Amniotic epithelial cell (primary cell): ENCODE measurements around the gene ZNF892.
"Not testable (repeated sequence)": the region's sequence is repeated elsewhere in the genome, so short reads cannot be mapped to it uniquely, and the experiment has no call there.

ENCODE experiments used
- DNase-seq: peaks from one replicate; pipeline ENCODE4 v3.0.0-alpha.2; 2010; ENCODE audit warnings: low read depth

The ZNF892 gene

GRCh38 chr2:95207111-95207961 is at the start of gene ZNF892:
TSS of gene ZNF892 (plus strand) at chr2:95207521. CDS start at chr2:95207816, 295 bp downstream.
- DNase-seq: peak; percentile 86

GRCh38 chr2:95158441-95158840 is 48.9 kb upstream of the ZNF892 start:
- DNase-seq: no peak

- peak; percentile 53 for DNase-seq
Observed at GRCh38 chr2:95158891-95159619, 48.3 kb upstream of the ZNF892 start.

- DNase-seq: peak; percentile 65
Observed at GRCh38 chr2:95159690-95160449, 47.5 kb upstream of the ZNF892 start, which contains the start of gene ZNF514. TSS of gene ZNF514 (minus strand) at chr2:95159848. CDS start at chr2:95153253, 6,595 bp downstream.

DNA sequence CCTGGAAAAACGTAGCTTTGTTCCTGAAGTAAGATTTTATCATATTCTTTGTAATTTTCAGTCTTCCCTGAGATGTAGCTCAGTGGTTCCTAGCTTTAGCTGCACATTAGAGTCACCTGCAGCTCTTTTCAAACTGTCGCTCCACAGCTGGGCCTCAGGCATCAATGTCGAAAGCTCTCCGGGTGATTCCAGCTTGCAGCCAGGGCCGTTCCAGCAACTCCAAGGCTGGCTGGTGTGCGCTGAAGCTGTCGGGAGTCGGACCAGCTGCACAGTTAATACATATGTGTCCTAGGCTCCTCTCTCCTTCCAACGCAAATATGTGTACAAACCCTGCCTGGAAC is 42.3 kb upstream of the ZNF892 start:
- no peak for DNase-seq

DNA sequence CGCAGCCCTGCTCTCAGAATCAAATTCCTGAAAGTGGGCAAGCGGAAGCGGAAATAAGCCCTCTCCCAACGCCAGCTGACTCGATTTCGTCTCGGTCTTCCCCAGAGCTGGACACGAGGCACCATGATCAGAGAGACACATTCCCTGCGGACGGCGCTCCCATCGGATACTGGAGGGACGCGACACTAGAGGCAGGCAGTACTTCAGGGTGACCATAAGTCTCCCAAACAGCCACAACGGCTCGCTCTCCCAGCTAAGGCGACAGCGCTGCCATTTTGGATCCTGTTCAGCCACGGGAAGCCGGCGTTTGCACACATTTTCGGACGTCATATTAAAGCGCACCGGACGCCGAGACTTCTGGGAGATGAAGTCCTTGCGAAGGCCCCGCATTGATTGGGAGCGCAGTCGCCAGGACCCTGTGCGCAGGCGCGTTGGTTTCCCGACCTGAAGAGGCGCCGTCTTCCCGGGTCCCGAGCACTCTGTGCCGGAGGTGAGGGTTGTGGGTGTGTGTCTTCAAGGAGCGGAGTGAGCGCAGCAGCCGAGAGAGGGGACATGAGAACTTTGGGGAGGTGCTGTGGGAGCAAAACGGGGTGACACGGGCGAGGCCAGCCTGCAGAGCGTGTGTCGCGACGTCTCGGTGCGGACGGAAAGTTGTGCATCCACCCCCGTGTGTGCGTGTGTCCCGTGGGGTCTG is 41.8 kb upstream of the ZNF892 start, which contains the start of gene ZNF2:
TSS of gene ZNF2 (plus strand) at position 439 of the 694 bp plus-strand sequence. CDS start 10,418 bp downstream, outside the sequence.
- peak; percentile 96 for DNase-seq

- no peak for DNase-seq
Observed at GRCh38 chr2:95166065-95166763, 41.1 kb upstream of the ZNF892 start.

DNA sequence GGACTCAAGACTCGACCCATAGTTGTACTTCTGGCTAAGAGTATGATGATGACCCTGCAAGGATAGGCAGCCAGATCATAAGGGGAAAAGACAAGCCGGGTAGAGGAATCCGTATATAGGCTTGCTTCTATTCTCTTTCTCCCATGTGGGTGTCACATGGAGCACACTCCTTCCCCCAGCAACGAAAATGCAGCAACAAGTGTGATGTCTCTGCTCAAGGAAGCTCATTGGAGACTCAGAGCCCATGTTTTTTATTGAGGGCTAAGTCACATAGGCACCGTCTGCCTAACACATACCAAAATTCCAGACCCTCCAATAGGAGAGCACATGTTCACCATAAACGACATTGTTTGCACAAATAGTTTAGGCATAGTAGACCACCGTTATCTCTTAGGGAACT is 35.4 kb upstream of the ZNF892 start:
- no peak for DNase-seq

- no peak for DNase-seq
Observed at GRCh38 chr2:95174031-95174542, 33.2 kb upstream of the ZNF892 start.

GRCh38 chr2:95179451-95179850 is 27.9 kb upstream of the ZNF892 start:
- no peak for DNase-seq

DNA sequence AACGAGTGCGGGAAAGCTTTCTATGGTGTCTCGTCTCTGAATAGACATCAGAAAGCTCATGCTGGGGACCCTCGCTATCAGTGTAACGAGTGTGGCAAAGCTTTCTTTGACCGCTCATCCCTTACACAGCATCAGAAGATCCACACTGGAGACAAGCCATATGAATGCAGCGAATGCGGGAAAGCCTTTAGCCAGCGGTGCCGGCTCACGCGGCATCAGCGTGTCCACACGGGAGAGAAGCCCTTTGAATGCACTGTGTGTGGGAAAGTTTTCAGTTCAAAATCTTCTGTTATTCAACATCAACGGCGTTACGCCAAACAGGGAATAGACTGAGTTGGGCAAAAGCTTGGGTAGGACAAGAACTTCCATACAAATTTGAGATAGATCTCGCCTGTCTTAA is 25.5 kb upstream of the ZNF892 start:
- no peak for DNase-seq

- DNase-seq: no peak
Observed at GRCh38 chr2:95185197-95185596, 22.1 kb upstream of the ZNF892 start.

- peak; percentile 7 for DNase-seq
Observed at GRCh38 chr2:95185973-95186372, 21.3 kb upstream of the ZNF892 start.

- DNase-seq: not testable (repeated sequence)
Observed at GRCh38 chr2:95192956-95193355, 14.4 kb upstream of the ZNF892 start.

DNA sequence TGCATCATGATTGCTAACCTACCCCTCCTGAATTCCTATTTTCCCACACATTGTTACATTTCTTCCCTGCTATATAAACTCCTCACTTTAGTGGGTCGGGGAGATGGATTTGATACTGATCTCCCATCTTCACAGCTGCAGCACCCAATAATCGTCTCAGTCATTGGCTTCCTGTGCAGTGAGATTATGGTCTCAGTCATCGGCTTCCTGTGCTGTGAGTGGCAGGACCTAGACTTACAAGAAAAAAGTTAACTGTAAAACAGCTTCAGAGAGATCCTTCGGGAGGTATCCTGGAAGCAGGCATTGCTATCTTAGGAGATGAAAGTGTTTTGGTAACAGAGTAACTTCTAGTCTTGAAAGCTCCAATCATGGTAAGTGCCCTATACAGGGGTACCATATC is 3.4 kb upstream of the ZNF892 start:
- DNase-seq: no peak

DNA sequence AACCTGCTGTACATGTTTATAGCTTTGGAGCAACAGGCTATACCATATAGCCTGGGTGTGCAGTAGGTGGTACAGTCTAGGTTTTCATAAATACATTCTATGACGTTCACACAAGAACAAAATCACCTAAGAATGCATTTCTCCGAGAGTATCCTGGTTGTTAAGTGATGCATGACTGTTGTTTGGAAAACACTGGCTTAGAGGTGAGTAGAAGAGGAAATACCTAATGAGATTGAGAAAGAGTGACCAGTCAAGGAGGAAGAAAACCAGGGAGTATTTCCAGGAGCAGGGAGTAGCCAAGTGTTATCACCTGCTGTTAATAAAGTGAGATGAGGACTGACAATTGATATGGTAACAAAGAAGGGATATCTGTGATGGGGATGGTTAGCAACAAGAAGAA is 2.9 kb upstream of the ZNF892 start:
- no peak for DNase-seq

GRCh38 chr2:95206096-95206495 is 1.2 kb upstream of the ZNF892 start:
- no peak for DNase-seq

DNA sequence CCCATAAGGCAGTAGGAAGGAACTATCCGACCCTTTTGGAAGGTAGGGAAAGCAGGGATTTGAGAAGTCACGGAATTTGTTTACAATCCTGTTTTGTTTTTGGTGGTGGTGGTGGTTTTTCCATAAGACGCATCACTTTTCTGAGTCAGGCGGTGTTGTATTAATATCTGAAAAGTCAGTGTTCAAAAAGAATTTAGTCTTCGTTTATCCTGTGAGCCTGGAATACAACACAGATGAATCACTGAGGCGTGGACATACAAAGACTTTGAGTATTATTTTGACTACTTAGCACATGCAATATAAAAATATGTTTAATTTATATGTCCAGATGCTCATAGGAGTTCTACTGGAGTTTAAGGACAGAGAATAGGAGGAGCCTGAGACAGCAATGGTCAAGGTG is 785 bp downstream of the ZNF892 start:
- peak; percentile 10 for DNase-seq

GRCh38 chr2:95215018-95215612 is 7.8 kb downstream of the ZNF892 start:
- DNase-seq: peak; percentile 2

DNA sequence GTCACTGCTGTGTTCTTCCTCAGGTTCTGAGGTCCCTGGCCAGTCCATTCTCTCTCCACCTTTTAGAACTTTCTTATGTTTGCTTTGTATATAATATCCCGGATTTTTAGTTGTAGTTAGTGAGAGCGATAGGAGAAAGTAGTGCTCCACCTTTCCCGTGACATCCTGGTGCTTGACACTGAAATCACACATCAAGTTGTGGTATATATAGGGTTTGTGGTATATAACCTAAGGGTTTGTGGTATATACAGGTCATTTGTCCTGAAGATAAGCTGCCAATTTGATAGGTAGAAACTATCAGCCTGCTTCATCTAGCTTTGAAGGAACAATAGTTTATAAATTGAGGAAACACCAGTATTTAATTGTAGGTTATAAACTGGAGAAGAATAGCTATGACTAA is 13.1 kb downstream of the ZNF892 start:
- DNase-seq: no peak

GRCh38 chr2:95225658-95226057 is 18.3 kb downstream of the ZNF892 start:
- no peak for DNase-seq
